Endothelial cell of umbilical vein (primary cell): ENCODE measurements around the gene NR1D2. TPM values are rescaled to one million over a fixed set of nuclear protein-coding genes. Genes with fewer than 3 reads are reported as not detected.

Experiments
- BruUV-seq: library from RNA; stranded (reverse); fragments of 400-500 nt; replicated peaks from 2 replicates; lab custom pipeline; 2021; lab: Mats Ljungman, UMichigan
- CTCF ChIA-PET: fragments of 300-600, 350-600 bp; sonication (Branson Sonifier 250); formaldehyde crosslinking; loops from one replicate; lab custom pipeline; 2021; ENCODE audit warnings: antibody characterized with exemption, inconsistent platforms; lab: Charles Lee
- POLR2A ChIA-PET: fragments of 300-600, 350-600 bp; sonication (Branson Sonifier 250); formaldehyde crosslinking; loops from one replicate; lab custom pipeline; 2021; ENCODE audit warnings: antibody characterized with exemption, inconsistent platforms; lab: Charles Lee
- DNase-seq: peaks from one replicate; pipeline ENCODE4 v3.0.0-alpha.2; 2011; ENCODE audit warnings: low read depth, low spot score
- FAIRE-seq: peaks from 2 replicates; lab custom pipeline; 2011; peaks lifted over from hg19 to GRCh38; lab: Jason Lieb, UNC
- H2AFZ ChIP-seq: 2 replicates; pipeline ENCODE4 v1.6.0; 2012; ENCODE audit warnings: low read depth, low read length, control low read depth, inconsistent platforms
- H3K27ac ChIP-seq: 2 replicates; pipeline ENCODE4 v1.5.1; 2011; ENCODE audit warnings: low read depth, mild to moderate bottlenecking, control low read depth, low read length, moderate library complexity; ENCODE audit not compliant: insufficient read depth
- H3K27me3 ChIP-seq, 2 experiments: 2 replicates each; pipeline versions ENCODE4 v1.6.0 to v1.6.1; 2011; ENCODE audit warnings: low read length in 2 of 2, mixed read lengths in 1 of 2; ENCODE audit not compliant: control insufficient read depth in 2 of 2, insufficient read depth in 2 of 2
- H3K36me3 ChIP-seq, 2 experiments: 2 replicates in 1 of 2; 3 replicates in 1 of 2; pipeline ENCODE4 v1.5.1; 2011; ENCODE audit warnings: low read length in 2 of 2, mild to moderate bottlenecking in 1 of 2, moderate library complexity in 1 of 2; ENCODE audit not compliant: control insufficient read depth in 2 of 2, insufficient read depth in 2 of 2; ENCODE audit errors: extremely low read depth in 1 of 2
- H3K4me1 ChIP-seq: 3 replicates; pipeline ENCODE4 v1.5.1; 2011; ENCODE audit warnings: mild to moderate bottlenecking, low read length; ENCODE audit not compliant: control insufficient read depth, insufficient read depth; ENCODE audit errors: extremely low read depth
- H3K4me2 ChIP-seq: 2 replicates; pipeline ENCODE4 v1.6.1; 2011; ENCODE audit warnings: low read length, control low read depth, mixed read lengths; ENCODE audit not compliant: insufficient read depth
- H3K4me3 ChIP-seq, 3 experiments: fragments of 200-600 bp in 1 of 3; sonication (generic), shearing (Covaris generic) in 1 of 3; replicated peaks in 1 of 3; 2 replicates each; pipeline ENCODE4 v1.5.1; 2011 to 2016; ENCODE audit warnings: control low read depth in 3 of 3, low read length in 3 of 3, mild to moderate bottlenecking in 2 of 3, inconsistent platforms in 1 of 3, low read depth in 1 of 3, moderate library complexity in 1 of 3; ENCODE audit not compliant: insufficient read depth in 1 of 3
- H3K79me2 ChIP-seq: 2 replicates; pipeline ENCODE4 v1.6.0; 2012; ENCODE audit warnings: low read length, inconsistent platforms; ENCODE audit not compliant: control insufficient read depth, insufficient read depth
- H3K9ac ChIP-seq: replicated peaks from 2 replicates; pipeline ENCODE3; 2011; ENCODE audit warnings: low read length, control low read depth; ENCODE audit not compliant: insufficient read depth; ENCODE audit errors: extremely low read depth
- H3K9me1 ChIP-seq: replicated peaks from 3 replicates; pipeline ENCODE4 v1.6.0; 2011; ENCODE audit warnings: mild to moderate bottlenecking, low read length; ENCODE audit not compliant: control insufficient read depth, insufficient read depth; ENCODE audit errors: extremely low read depth
- H3K9me3 ChIP-seq: replicated peaks from 2 replicates; pipeline ENCODE4 v1.5.1; 2012; ENCODE audit warnings: low read length, inconsistent platforms; ENCODE audit not compliant: control insufficient read depth, insufficient read depth
- H4K20me1 ChIP-seq: replicated peaks from 2 replicates; pipeline ENCODE3; 2011; ENCODE audit warnings: mild to moderate bottlenecking, low read length; ENCODE audit not compliant: control insufficient read depth, insufficient read depth; ENCODE audit errors: extremely low read depth
- CTCF ChIP-seq, 2 donors: IDR thresholded peaks; 1 replicate in 1 of 2; 2 replicates in 1 of 2; pipeline ENCODE4 v1.5.1; 2011; ENCODE audit warnings: low read length in 2 of 2, mild to moderate bottlenecking in 2 of 2, moderate library complexity in 2 of 2, control low read depth in 1 of 2, inconsistent platforms in 1 of 2, low read depth in 1 of 2; ENCODE audit not compliant: insufficient read depth in 1 of 2; ENCODE audit errors: extremely low read depth in 1 of 2
- EZH2 ChIP-seq: IDR thresholded peaks from 2 replicates; pipeline ENCODE4 v1.6.1; 2012; ENCODE audit warnings: borderline replicate concordance, low read depth, mild to moderate bottlenecking, moderate library complexity, low read length, inconsistent platforms; ENCODE audit not compliant: severe bottlenecking
- FOS ChIP-seq: IDR thresholded peaks from 2 replicates; pipeline ENCODE4 v1.6.1; 2011; ENCODE audit warnings: mild to moderate bottlenecking, low read length, moderate library complexity, borderline replicate concordance; ENCODE audit not compliant: insufficient read depth
- GATA2 ChIP-seq: IDR thresholded peaks from 2 replicates; pipeline ENCODE4 v1.7.0; 2011; ENCODE audit warnings: low read depth, mild to moderate bottlenecking, moderate library complexity, mixed read lengths, low read length; ENCODE audit not compliant: insufficient read length, insufficient read depth
- JUN ChIP-seq: IDR thresholded peaks from 2 replicates; pipeline ENCODE4 v1.6.1; 2011; ENCODE audit warnings: borderline replicate concordance, low read depth; ENCODE audit not compliant: insufficient read length, insufficient read depth
- MYC ChIP-seq: IDR thresholded peaks from one replicate; pipeline ENCODE4 v1.6.1; 2011; ENCODE audit warnings: mild to moderate bottlenecking, low read depth, low read length
- POLR2A ChIP-seq: IDR thresholded peaks from 2 replicates; pipeline ENCODE4 v1.6.1; 2012; ENCODE audit warnings: low read depth, mild to moderate bottlenecking, control low read depth, low read length
- POLR2AphosphoS5 ChIP-seq: IDR thresholded peaks from 2 replicates; pipeline ENCODE4 v1.6.1; 2012; ENCODE audit warnings: low read depth, mild to moderate bottlenecking, control low read depth, low read length, moderate library complexity; ENCODE audit not compliant: insufficient read depth
- dilution Hi-C: fragments of 300-500 bp; cut with MboI; formaldehyde crosslinking; loops from one replicate; pipeline ENCODE4 v1.15.0; 2019; ENCODE audit warnings: low sequenced_read_pairs; ENCODE audit not compliant: extremely low pct_ligation_motif_present
- intact Hi-C: fragments of 100-400 bp; cut with micrococcal nuclease; formaldehyde crosslinking; loops from one replicate; pipeline ENCODE4 v1.10.0; 2022
- polyA plus RNA-seq, 4 experiments: library from polyadenylated mRNA; depleted of rRNA in 3 of 4; stranded (reverse) in 3 of 4; unstranded in 1 of 4; fragments of >200 nt; gene quantifications; 2 replicates each; pipeline versions ENCODE4 v1.2.1 to v1.2.3, GENCODE V29; 2011 to 2012; ENCODE audit warnings: missing spikeins in 1 of 4
- total RNA-seq: library from RNA; stranded (reverse); gene quantifications from 2 replicates; pipeline ENCODE4 v1.2.3, GENCODE V29; 2021
- TF ChIP-seq, protein P1 (sequence below): IDR thresholded peaks from 2 replicates; pipeline ENCODE4 v1.6.1; 2011; ENCODE audit not compliant: insufficient read depth, insufficient read length

Gene NR1D2
- total and polyA plus RNA-seq, 2 donors (not counting 3 experiments of a cell fraction or from before 2014, with no cell fraction given) = 4.3 to 14.6 TPM

DNA sequence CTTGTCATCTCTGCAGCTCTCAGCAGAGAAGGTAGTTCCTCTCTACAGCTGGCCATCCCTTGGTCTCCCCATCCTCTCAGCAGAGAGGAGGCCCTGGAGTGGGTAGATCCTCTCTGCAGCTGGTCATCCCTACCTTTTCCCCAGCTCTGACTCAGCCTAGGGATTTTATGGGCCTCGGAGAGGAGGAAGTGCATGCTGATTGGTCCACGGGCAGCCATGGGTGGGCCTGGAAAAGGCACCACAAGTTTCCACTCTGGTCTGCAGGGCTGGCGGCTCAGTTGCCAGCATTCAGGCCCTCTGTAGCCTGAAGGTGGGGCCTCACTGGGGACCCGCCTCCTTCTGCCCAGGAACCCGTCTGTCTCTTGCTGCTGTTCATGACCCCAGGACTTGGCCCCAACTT lies 36.9 kb downstream of the NR1D2 start:
- intact Hi-C loops = no loop called here
- Histone ChIP-seq H3K36me3 (peaks cover 0 to 3% of the 10 kb centered on the region in 2 experiments), H3K9me1 (no peaks in the 10 kb centered on the region), H3K9me3 (no peaks in the 10 kb centered on the region), H3K4me2 (no peak overlapping the region), H3K4me1 (no peaks in the 10 kb centered on the region), H3K27me3 (no peaks in the 10 kb centered on the region), H3K9ac (no peak overlapping the region), H3K27ac (no peak overlapping the region), H2AFZ (no peak overlapping the region), H3K79me2 (no peaks in the 10 kb centered on the region), H3K4me3 (no peak overlapping the region), H4K20me1 (no peaks in the 10 kb centered on the region)
- TF ChIP-seq, protein P1, sequence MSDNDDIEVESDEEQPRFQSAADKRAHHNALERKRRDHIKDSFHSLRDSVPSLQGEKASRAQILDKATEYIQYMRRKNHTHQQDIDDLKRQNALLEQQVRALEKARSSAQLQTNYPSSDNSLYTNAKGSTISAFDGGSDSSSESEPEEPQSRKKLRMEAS = no peak
- TF ChIP-seq MYC (no peak), POLR2AphosphoS5 (no peak), EZH2 (no peak), JUN (no peak), POLR2A (no peak), FOS (no peak), GATA2 (no peak), CTCF (IDR thresholded peaks at IDR 0.05; ENCODE audit: extremely low read depth in 1 of 2, insufficient read depth in 1 of 2, low read depth in 1 of 2, low read length in 2 of 2) (no peak)
- POLR2A ChIA-PET = interaction anchor here (1.5 kb wide), 1 partner anchor 65 kb away, joined by 7 read pairs; the partner anchor contains the start of genes NKIRAS1 and RPL15
- CTCF ChIA-PET = interaction anchor here (1.3 kb wide), 1 partner anchor 10 kb away, joined by 4 read pairs; no protein-coding TSS in a partner anchor
- dilution Hi-C loops = no loop called here
- DNase-seq (no peak), FAIRE-seq (no peak)
- no TSS peak for BruUV-seq
